PFSK-1 (cell line): ENCODE results near the gene KSR2.

Source experiments
- POLR2AphosphoS5 ChIP-seq: IDR thresholded peaks from 2 replicates; pipeline ENCODE4 v1.6.1; 2012; ENCODE audit warnings: low read depth, mild to moderate bottlenecking, control low read depth, low read length, moderate library complexity
- SIN3A ChIP-seq: IDR thresholded peaks from 2 replicates; pipeline ENCODE4 v1.6.1; 2012; ENCODE audit warnings: mild to moderate bottlenecking, low read length, moderate library complexity, borderline replicate concordance; ENCODE audit not compliant: insufficient read depth

DNA sequence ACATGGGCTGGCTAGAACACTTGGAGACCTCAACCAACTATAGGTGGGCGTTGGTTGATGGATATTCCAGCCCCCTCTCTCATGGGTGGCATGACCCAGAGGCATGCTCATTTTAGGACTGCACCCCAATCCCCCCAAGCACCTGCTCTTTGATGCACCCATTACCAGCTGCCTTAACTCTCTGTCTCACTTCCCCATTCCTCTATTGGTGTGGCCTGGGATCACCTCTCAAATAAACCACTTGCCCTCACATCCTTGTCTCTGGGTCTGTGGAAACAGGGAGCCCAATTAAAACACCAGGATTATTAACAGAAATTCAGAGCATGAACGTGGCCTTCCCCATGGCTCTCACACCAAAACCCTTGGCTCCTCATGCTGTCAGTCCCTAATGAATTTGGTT is 405.1 kb downstream of the KSR2 start:
- no peak for TF ChIP-seq SIN3A
- no peak for TF ChIP-seq POLR2AphosphoS5
